OCI-LY1 (cell line): Measurements from ENCODE around the gene TNFRSF1B.

ENCODE experiments used
- H2AFZ ChIP-seq: fragments of 200-600 bp; sonication (generic), shearing (Covaris generic); 2 replicates; pipeline ENCODE4 v1.6.0; 2014; ENCODE audit warnings: antibody characterized with exemption, mild to moderate bottlenecking, low read length
- H3F3A ChIP-seq: fragments of 200-600 bp; sonication (generic), shearing (Covaris generic); 2 replicates; pipeline ENCODE4 v1.6.0; 2014; ENCODE audit warnings: mild to moderate bottlenecking, antibody characterized with exemption, low read length, moderate library complexity; ENCODE audit not compliant: insufficient read depth
- H3K27ac ChIP-seq: fragments of 200-600 bp; sonication (generic); 2 replicates; pipeline ENCODE4 v1.5.1; 2014; ENCODE audit warnings: low read length, mixed run types, mild to moderate bottlenecking, low read depth; ENCODE audit not compliant: poor library complexity, severe bottlenecking
- H3K27me3 ChIP-seq: fragments of 200-600 bp; sonication (generic); 2 replicates; pipeline ENCODE4 v1.6.0; 2014; ENCODE audit warnings: antibody characterized with exemption, mild to moderate bottlenecking, low read length, moderate library complexity; ENCODE audit not compliant: insufficient read depth
- H3K36me3 ChIP-seq: fragments of 200-600 bp; sonication (generic); 2 replicates; pipeline ENCODE4 v1.6.1; 2014; ENCODE audit warnings: mild to moderate bottlenecking, antibody characterized with exemption, low read length, moderate library complexity, mixed read lengths; ENCODE audit not compliant: insufficient read depth
- H3K4me1 ChIP-seq: fragments of 200-600 bp; sonication (generic); 2 replicates; pipeline ENCODE4 v1.5.1; 2014; ENCODE audit warnings: mild to moderate bottlenecking, low read length, moderate library complexity; ENCODE audit not compliant: insufficient read depth, severe bottlenecking
- H3K4me2 ChIP-seq: fragments of 200-600 bp; sonication (generic), shearing (Covaris generic); 2 replicates; pipeline ENCODE4 v1.6.1; 2014; ENCODE audit warnings: low read length
- H3K4me3 ChIP-seq: fragments of 200-600 bp; sonication (generic); 2 replicates; pipeline ENCODE4 v1.5.1; 2014; ENCODE audit warnings: low read length, low read depth, mild to moderate bottlenecking, mixed read lengths; ENCODE audit not compliant: poor library complexity, severe bottlenecking
- H3K79me2 ChIP-seq: fragments of 200-600 bp; shearing (Covaris generic); 2 replicates; pipeline ENCODE4 v1.6.1; 2016; ENCODE audit warnings: mixed run types, low read length, mixed read lengths; ENCODE audit not compliant: insufficient read depth
- H3K9ac ChIP-seq: fragments of 200-600 bp; sonication (generic), shearing (Covaris generic); 2 replicates; pipeline ENCODE4 v1.6.1; 2014; ENCODE audit warnings: mild to moderate bottlenecking, low read length, mixed read lengths
- H3K9me2 ChIP-seq: fragments of 200-600 bp; sonication (generic), shearing (Covaris generic); 2 replicates; pipeline ENCODE4 v1.6.1; 2014; ENCODE audit warnings: low read depth, mild to moderate bottlenecking, low read length, mixed read lengths
- H3K9me3 ChIP-seq: fragments of 200-600 bp; shearing (Covaris generic); 2 replicates; pipeline ENCODE4 v1.6.1; 2014; ENCODE audit warnings: low read length, mixed read lengths
- H4K20me1 ChIP-seq: fragments of 200-600 bp; sonication (generic), shearing (Covaris generic); 2 replicates; pipeline ENCODE4 v1.6.0; 2016; ENCODE audit warnings: mild to moderate bottlenecking, low read length; ENCODE audit not compliant: insufficient read depth
- CTCF ChIP-seq: fragments of 200-600 bp; sonication (generic), shearing (Covaris generic); IDR thresholded peaks from 2 replicates; pipeline ENCODE4 v1.5.1; 2017; ENCODE audit warnings: mild to moderate bottlenecking, antibody characterized with exemption, low read length, moderate library complexity, mixed read lengths
- EZH2 ChIP-seq: fragments of 200-600 bp; sonication (generic), shearing (Covaris generic); IDR thresholded peaks from 2 replicates; pipeline ENCODE4 v1.8.0; 2017; ENCODE audit warnings: borderline replicate concordance, mixed run types, mild to moderate bottlenecking, antibody characterized with exemption, low read length, moderate library complexity, mixed read lengths

The TNFRSF1B gene

GRCh38 chr1:12146343-12147112 lies 20.3 kb upstream of the TNFRSF1B start:
- H3F3A ChIP-seq = no peaks in the 10 kb centered on the region
- no peak overlapping the region for H3K4me3 ChIP-seq
- no peak overlapping the region for H3K4me2 ChIP-seq
- no peaks in the 10 kb centered on the region for H3K79me2 ChIP-seq
- no peaks in the 10 kb centered on the region for H4K20me1 ChIP-seq
- H3K4me1 ChIP-seq = peaks cover 15% of the 10 kb centered on the region
- peaks cover 6% of the 10 kb centered on the region for H3K27me3 ChIP-seq
- no peaks in the 10 kb centered on the region for H3K9me3 ChIP-seq
- no peaks in the 10 kb centered on the region for H3K36me3 ChIP-seq
- no peak overlapping the region for H3K9ac ChIP-seq
- TF ChIP-seq EZH2 (no peak), CTCF (no peak)
- H2AFZ ChIP-seq = no peak overlapping the region
- H3K9me2 ChIP-seq = no peaks in the 10 kb centered on the region
- H3K27ac ChIP-seq = no peak overlapping the region

- H3K36me3 ChIP-seq = no peaks in the 10 kb centered on the region
- H3K27me3 ChIP-seq = peaks cover 7% of the 10 kb centered on the region
- no peaks in the 10 kb centered on the region for H4K20me1 ChIP-seq
- peaks cover 15% of the 10 kb centered on the region for H3K4me1 ChIP-seq
- no peak overlapping the region for H3K9ac ChIP-seq
- H3K27ac ChIP-seq = no peak overlapping the region
- no peak overlapping the region for H3K4me3 ChIP-seq
- no peak overlapping the region for H3K4me2 ChIP-seq
- H3F3A ChIP-seq = no peaks in the 10 kb centered on the region
- no peaks in the 10 kb centered on the region for H3K79me2 ChIP-seq
- H2AFZ ChIP-seq = no peak overlapping the region
- TF ChIP-seq EZH2 (no peak), CTCF (no peak)
- no peaks in the 10 kb centered on the region for H3K9me3 ChIP-seq
- no peaks in the 10 kb centered on the region for H3K9me2 ChIP-seq
Observed at GRCh38 chr1:12147201-12147701, 19.5 kb upstream of the TNFRSF1B start.

DNA sequence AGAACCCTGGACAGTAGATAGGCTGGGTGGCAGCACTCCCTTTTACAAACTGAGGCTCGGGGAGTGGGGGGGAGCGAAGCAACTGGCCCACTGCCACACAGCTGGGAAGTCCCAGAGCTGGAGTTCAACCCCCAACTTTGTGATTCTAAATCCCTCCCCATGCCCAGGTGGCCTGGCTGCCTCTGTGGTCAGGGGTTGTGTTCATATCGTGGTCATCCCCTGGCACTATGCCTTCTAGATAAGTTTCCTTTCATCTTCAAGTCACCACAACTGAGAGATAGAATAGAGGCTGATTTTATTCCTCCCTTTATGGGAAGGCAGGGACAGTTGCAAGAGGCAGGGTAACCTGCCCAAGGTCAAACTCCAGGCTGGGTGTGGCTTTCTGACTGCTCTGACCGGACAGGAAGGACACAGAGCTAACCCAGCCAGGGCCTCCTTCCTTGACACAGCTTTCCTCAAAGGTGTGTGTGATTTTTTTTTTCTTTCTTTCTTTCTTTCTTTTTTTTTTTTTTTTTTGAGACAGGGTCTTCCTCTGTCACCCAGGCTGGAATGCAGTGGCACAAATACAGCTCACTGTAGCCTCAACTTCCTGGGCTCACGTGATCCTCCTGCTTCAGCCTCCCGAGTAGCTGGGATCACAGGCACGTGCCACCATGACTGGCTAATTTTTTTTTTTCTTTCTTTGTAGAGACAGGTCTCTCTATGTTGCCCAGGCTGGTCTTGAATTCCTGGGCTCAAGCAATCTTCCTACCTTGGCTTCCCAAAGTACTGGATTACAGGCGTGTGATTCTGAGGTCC lies 18.4 kb upstream of the TNFRSF1B start:
- no peak overlapping the region for H3K4me2 ChIP-seq
- H3K79me2 ChIP-seq = no peaks in the 10 kb centered on the region
- TF ChIP-seq CTCF (no peak), EZH2 (no peak)
- H2AFZ ChIP-seq = no peak overlapping the region
- no peak overlapping the region for H3K27ac ChIP-seq
- H3K9ac ChIP-seq = no peak overlapping the region
- no peak overlapping the region for H3K4me3 ChIP-seq
- peaks cover 7% of the 10 kb centered on the region for H3K27me3 ChIP-seq
- H3K4me1 ChIP-seq = peaks cover 13% of the 10 kb centered on the region
- no peaks in the 10 kb centered on the region for H3F3A ChIP-seq
- H3K9me2 ChIP-seq = no peaks in the 10 kb centered on the region
- no peaks in the 10 kb centered on the region for H3K36me3 ChIP-seq
- no peaks in the 10 kb centered on the region for H3K9me3 ChIP-seq
- H4K20me1 ChIP-seq = no peaks in the 10 kb centered on the region
